GM23338 (cell line): Measurements from ENCODE around the gene GUCA1C. TPM values are rescaled to one million over a fixed set of nuclear protein-coding genes. Genes with fewer than 3 reads are reported as not detected.

Experiments
- ATAC-seq: fragments of 200-7000 bp; cut with Tn5 transposase; 3 replicates; pipeline ENCODE4 v1.9.1; 2020
- DNase-seq: peaks from one replicate; pipeline ENCODE4 v3.0.0-alpha.2; 2015; ENCODE audit warnings: low spot score
- H2AFZ ChIP-seq: fragments of 200-600 bp; sonication (generic); 2 replicates; pipeline ENCODE4 v1.8.0; 2016; ENCODE audit warnings: antibody characterized with exemption, mild to moderate bottlenecking, moderate library complexity
- H3F3A ChIP-seq: fragments of 200-600 bp; sonication (generic); replicated peaks from 2 replicates; pipeline ENCODE4 v1.8.0; 2017; ENCODE audit warnings: antibody characterized with exemption, mixed run types, low read depth
- H3K27ac ChIP-seq: fragments of 200-600 bp; sonication (generic); 2 replicates; pipeline ENCODE4 v1.6.1; 2016; ENCODE audit warnings: low read depth
- H3K27me3 ChIP-seq: fragments of 200-600 bp; sonication (generic); 2 replicates; pipeline ENCODE4 v1.8.0; 2016; ENCODE audit warnings: mild to moderate bottlenecking, mixed run types, moderate library complexity; ENCODE audit not compliant: insufficient read depth
- H3K36me3 ChIP-seq: fragments of 200-600 bp; sonication (generic); 2 replicates; pipeline ENCODE4 v1.8.0; 2016; ENCODE audit warnings: mild to moderate bottlenecking; ENCODE audit not compliant: insufficient read depth
- H3K4me1 ChIP-seq: fragments of 200-600 bp; sonication (generic); 2 replicates; pipeline ENCODE4 v1.8.0; 2016; ENCODE audit warnings: mild to moderate bottlenecking, moderate library complexity; ENCODE audit not compliant: insufficient read depth
- H3K4me2 ChIP-seq: fragments of 200-600 bp; sonication (generic); 2 replicates; pipeline ENCODE4 v1.7.1; 2017; ENCODE audit warnings: mixed run types
- H3K4me3 ChIP-seq: fragments of 200-600 bp; sonication (generic); 2 replicates; pipeline ENCODE4 v1.6.1; 2016; ENCODE audit warnings: mixed run types
- H3K79me2 ChIP-seq: fragments of 200-600 bp; sonication (generic); replicated peaks from 2 replicates; pipeline ENCODE4 v1.8.0; 2017; ENCODE audit warnings: mild to moderate bottlenecking; ENCODE audit not compliant: insufficient read depth
- H3K9me2 ChIP-seq: fragments of 200-600 bp; sonication (generic); 2 replicates; pipeline ENCODE4 v1.8.0; 2017; ENCODE audit not compliant: insufficient read depth
- H4K20me1 ChIP-seq: fragments of 200-600 bp; sonication (generic); replicated peaks from 2 replicates; pipeline ENCODE4 v1.8.0; 2017; ENCODE audit warnings: mild to moderate bottlenecking; ENCODE audit not compliant: insufficient read depth
- H3K27ac Mint-ChIP-seq: 2 replicates; pipeline ENCODE4 v1.8.0; 2020; ENCODE audit warnings: inconsistent platforms, mild to moderate bottlenecking, moderate library complexity, mixed read lengths
- H3K27me3 Mint-ChIP-seq: 3 replicates; pipeline ENCODE4 v1.8.0; 2022; ENCODE audit warnings: low read depth, mild to moderate bottlenecking, moderate library complexity, mixed read lengths, inconsistent platforms; ENCODE audit not compliant: insufficient read depth, poor library complexity
- H3K36me3 Mint-ChIP-seq: 3 replicates; pipeline ENCODE4 v1.8.0; 2021; ENCODE audit warnings: low read depth, mild to moderate bottlenecking, inconsistent platforms, moderate library complexity, mixed read lengths
- H3K4me1 Mint-ChIP-seq: 3 replicates; pipeline ENCODE4 v1.8.0; 2020; ENCODE audit warnings: mild to moderate bottlenecking, inconsistent platforms, mixed read lengths
- H3K4me3 Mint-ChIP-seq: 3 replicates; pipeline ENCODE4 v1.8.0; 2021; ENCODE audit warnings: moderate library complexity, mild to moderate bottlenecking, inconsistent platforms, mixed read lengths
- H3K9me3 Mint-ChIP-seq: 3 replicates; pipeline ENCODE4 v1.8.0; 2020; ENCODE audit warnings: moderate library complexity, mild to moderate bottlenecking, inconsistent platforms, mixed read lengths
- CREB1 ChIP-seq: fragments of 250-450 bp; sonication (Bioruptor Pico); IDR thresholded peaks from 2 replicates; pipeline ENCODE4 v1.5.0; 2020; ENCODE audit warnings: low read depth, mild to moderate bottlenecking, moderate library complexity
- EZH2phosphoT487 ChIP-seq: fragments of 200-600 bp; sonication (generic); IDR thresholded peaks from one replicate; pipeline ENCODE4 v1.8.1; 2018; ENCODE audit warnings: antibody characterized with exemption; ENCODE audit not compliant: unreplicated experiment
- ZNF331 ChIP-seq: fragments of 250-450 bp; sonication (Bioruptor Pico); IDR thresholded peaks from 2 replicates; pipeline ENCODE4 v1.5.0; 2020; ENCODE audit warnings: low read depth, mild to moderate bottlenecking, moderate library complexity
- polyA plus RNA-seq: library from polyadenylated mRNA; unstranded; fragments of >200 nt; fragmentation: Nextera tagmentation; extraction: Ambion mirVana; gene quantifications from 2 replicates; pipeline ENCODE4 v1.2.1, GENCODE V29; 2016
- total RNA-seq: library from RNA; depleted of rRNA; stranded (reverse); fragments of >200 nt; shearing (Covaris generic); gene quantifications from 2 replicates; pipeline ENCODE4 v1.2.3, GENCODE V29; 2014
- TF ChIP-seq, protein P1 (sequence below), 2 experiments: fragments of 200-600 bp in 1 of 2; sonication (generic) in 1 of 2; conservative IDR thresholded peaks; 2 replicates each; pipeline versions ENCODE4 v1.5.1 to v1.6.1; 2016 to 2017; ENCODE audit warnings: antibody characterized with exemption in 2 of 2, low read depth in 2 of 2, mild to moderate bottlenecking in 2 of 2, moderate library complexity in 1 of 2
- TF ChIP-seq, protein P2 (sequence below): IDR thresholded peaks from 2 replicates; pipeline ENCODE4 v1.6.1; 2016; ENCODE audit warnings: antibody characterized with exemption
- TF ChIP-seq, protein P3 (sequence below): fragments of 250-450 bp; sonication (Bioruptor Pico); IDR thresholded peaks from 2 replicates; pipeline ENCODE4 v1.5.0; 2020; ENCODE audit warnings: mild to moderate bottlenecking, moderate library complexity

Gene GUCA1C
- total and polyA plus RNA-seq, 2 experiments from 2014 or later = not detected

DNA sequence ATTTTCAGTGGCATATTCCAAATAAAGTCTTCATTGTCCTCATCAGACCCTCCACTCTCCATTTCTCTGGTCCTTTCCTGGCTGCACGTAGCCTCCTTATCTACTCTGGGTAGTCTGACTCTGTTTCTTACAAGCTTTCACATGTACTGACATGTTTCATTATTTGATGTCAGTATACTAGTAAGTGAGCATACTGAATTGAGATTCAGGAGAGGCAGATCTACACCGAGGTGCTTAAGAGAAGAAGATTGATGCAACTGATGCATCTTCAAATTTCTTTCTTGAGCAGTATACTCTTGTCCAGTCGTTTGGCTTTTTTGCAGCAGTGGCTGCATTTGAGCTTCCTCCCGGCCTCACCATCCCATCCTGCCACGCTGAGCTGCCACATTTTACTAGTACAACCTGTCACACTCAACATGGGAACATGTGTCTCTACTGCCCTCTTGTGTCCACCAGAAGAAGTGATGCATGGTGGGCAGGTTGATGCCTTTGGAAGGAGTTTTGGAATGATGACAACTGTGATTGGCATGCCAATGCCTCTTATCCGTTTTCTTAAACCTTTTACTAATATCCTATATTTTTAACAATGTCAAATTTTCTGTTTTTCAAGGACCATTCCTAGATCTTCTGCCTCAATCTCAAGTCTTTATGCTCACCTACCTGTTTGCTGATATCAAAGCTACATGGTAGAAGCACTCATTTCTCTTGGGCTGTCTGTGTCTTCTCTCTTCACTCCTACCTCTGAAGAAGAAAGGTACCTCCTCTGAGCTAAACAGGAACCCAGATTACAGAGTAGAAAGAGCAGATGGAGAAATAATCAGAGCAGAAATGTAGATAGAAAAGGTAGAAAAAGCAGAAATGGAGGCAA, 38.7 kb downstream of the GUCA1C start:
- Histone ChIP-seq H3K27me3 (no peaks in the 10 kb centered on the region), H3K9me2 (no peaks in the 10 kb centered on the region), H2AFZ (peak overlapping the region; percentile 61), H3K4me3 (no peak overlapping the region), H3K4me1 (no peaks in the 10 kb centered on the region), H3F3A (no peaks in the 10 kb centered on the region), H3K36me3 (no peaks in the 10 kb centered on the region), H3K4me2 (no peak overlapping the region), H4K20me1 (no peaks in the 10 kb centered on the region), H3K27ac (no peak overlapping the region), H3K79me2 (no peaks in the 10 kb centered on the region)
- Mint-ChIP-seq H3K4me3 (no peak overlapping the region), H3K4me1 (peaks cover 2% of the 10 kb centered on the region; the same call in 2 of the 3 replicates), H3K27me3 (peaks cover 7% of the 10 kb centered on the region), H3K27ac (no peak overlapping the region), H3K9me3 (no peaks in the 10 kb centered on the region; the same call in 2 of the 3 replicates), H3K36me3 (no peaks in the 10 kb centered on the region)
- TF ChIP-seq, protein P1, sequence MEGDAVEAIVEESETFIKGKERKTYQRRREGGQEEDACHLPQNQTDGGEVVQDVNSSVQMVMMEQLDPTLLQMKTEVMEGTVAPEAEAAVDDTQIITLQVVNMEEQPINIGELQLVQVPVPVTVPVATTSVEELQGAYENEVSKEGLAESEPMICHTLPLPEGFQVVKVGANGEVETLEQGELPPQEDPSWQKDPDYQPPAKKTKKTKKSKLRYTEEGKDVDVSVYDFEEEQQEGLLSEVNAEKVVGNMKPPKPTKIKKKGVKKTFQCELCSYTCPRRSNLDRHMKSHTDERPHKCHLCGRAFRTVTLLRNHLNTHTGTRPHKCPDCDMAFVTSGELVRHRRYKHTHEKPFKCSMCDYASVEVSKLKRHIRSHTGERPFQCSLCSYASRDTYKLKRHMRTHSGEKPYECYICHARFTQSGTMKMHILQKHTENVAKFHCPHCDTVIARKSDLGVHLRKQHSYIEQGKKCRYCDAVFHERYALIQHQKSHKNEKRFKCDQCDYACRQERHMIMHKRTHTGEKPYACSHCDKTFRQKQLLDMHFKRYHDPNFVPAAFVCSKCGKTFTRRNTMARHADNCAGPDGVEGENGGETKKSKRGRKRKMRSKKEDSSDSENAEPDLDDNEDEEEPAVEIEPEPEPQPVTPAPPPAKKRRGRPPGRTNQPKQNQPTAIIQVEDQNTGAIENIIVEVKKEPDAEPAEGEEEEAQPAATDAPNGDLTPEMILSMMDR (conservative IDR thresholded peaks at IDR 0.05; ENCODE audit: low read depth in 2 of 2) = peak; percentile 83 to 99
- 0 out of 2 replicates have a peak, but pooled peaks have one; percentile 35 for TF ChIP-seq CREB1 (CRISPR knock-in tag)
- TF ChIP-seq, protein P2, sequence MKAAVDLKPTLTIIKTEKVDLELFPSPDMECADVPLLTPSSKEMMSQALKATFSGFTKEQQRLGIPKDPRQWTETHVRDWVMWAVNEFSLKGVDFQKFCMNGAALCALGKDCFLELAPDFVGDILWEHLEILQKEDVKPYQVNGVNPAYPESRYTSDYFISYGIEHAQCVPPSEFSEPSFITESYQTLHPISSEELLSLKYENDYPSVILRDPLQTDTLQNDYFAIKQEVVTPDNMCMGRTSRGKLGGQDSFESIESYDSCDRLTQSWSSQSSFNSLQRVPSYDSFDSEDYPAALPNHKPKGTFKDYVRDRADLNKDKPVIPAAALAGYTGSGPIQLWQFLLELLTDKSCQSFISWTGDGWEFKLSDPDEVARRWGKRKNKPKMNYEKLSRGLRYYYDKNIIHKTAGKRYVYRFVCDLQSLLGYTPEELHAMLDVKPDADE = no peak
- DNase-seq (peak; percentile 83), ATAC-seq (peak; percentile 98)

DNA sequence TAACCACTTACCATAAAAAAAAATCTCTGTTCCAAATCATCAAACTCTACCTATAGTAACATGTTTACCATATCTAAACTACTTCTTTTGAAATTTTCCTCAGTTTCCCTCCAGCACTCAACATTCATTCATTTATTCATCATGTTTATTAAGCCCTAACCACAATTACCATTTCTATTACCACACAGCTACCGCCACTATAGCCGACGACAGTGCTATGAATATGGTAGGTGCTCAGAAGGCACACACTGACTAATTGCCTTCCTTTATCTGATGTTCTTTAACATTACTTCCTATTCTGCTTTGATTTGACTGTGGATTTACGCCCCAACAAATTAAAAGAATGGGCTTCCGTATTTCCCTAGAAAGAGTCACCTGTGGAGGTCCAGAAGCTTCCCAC, 43.9 kb downstream of the GUCA1C start:
- no peaks in the 10 kb centered on the region for H3F3A ChIP-seq
- no peak overlapping the region for H3K27ac ChIP-seq
- no peak for DNase-seq
- TF ChIP-seq, protein P1 (conservative IDR thresholded peaks at IDR 0.05; ENCODE audit: low read depth in 2 of 2) = no peak
- no peak for TF ChIP-seq ZNF331 (CRISPR knock-in tag)
- TF ChIP-seq, protein P3, sequence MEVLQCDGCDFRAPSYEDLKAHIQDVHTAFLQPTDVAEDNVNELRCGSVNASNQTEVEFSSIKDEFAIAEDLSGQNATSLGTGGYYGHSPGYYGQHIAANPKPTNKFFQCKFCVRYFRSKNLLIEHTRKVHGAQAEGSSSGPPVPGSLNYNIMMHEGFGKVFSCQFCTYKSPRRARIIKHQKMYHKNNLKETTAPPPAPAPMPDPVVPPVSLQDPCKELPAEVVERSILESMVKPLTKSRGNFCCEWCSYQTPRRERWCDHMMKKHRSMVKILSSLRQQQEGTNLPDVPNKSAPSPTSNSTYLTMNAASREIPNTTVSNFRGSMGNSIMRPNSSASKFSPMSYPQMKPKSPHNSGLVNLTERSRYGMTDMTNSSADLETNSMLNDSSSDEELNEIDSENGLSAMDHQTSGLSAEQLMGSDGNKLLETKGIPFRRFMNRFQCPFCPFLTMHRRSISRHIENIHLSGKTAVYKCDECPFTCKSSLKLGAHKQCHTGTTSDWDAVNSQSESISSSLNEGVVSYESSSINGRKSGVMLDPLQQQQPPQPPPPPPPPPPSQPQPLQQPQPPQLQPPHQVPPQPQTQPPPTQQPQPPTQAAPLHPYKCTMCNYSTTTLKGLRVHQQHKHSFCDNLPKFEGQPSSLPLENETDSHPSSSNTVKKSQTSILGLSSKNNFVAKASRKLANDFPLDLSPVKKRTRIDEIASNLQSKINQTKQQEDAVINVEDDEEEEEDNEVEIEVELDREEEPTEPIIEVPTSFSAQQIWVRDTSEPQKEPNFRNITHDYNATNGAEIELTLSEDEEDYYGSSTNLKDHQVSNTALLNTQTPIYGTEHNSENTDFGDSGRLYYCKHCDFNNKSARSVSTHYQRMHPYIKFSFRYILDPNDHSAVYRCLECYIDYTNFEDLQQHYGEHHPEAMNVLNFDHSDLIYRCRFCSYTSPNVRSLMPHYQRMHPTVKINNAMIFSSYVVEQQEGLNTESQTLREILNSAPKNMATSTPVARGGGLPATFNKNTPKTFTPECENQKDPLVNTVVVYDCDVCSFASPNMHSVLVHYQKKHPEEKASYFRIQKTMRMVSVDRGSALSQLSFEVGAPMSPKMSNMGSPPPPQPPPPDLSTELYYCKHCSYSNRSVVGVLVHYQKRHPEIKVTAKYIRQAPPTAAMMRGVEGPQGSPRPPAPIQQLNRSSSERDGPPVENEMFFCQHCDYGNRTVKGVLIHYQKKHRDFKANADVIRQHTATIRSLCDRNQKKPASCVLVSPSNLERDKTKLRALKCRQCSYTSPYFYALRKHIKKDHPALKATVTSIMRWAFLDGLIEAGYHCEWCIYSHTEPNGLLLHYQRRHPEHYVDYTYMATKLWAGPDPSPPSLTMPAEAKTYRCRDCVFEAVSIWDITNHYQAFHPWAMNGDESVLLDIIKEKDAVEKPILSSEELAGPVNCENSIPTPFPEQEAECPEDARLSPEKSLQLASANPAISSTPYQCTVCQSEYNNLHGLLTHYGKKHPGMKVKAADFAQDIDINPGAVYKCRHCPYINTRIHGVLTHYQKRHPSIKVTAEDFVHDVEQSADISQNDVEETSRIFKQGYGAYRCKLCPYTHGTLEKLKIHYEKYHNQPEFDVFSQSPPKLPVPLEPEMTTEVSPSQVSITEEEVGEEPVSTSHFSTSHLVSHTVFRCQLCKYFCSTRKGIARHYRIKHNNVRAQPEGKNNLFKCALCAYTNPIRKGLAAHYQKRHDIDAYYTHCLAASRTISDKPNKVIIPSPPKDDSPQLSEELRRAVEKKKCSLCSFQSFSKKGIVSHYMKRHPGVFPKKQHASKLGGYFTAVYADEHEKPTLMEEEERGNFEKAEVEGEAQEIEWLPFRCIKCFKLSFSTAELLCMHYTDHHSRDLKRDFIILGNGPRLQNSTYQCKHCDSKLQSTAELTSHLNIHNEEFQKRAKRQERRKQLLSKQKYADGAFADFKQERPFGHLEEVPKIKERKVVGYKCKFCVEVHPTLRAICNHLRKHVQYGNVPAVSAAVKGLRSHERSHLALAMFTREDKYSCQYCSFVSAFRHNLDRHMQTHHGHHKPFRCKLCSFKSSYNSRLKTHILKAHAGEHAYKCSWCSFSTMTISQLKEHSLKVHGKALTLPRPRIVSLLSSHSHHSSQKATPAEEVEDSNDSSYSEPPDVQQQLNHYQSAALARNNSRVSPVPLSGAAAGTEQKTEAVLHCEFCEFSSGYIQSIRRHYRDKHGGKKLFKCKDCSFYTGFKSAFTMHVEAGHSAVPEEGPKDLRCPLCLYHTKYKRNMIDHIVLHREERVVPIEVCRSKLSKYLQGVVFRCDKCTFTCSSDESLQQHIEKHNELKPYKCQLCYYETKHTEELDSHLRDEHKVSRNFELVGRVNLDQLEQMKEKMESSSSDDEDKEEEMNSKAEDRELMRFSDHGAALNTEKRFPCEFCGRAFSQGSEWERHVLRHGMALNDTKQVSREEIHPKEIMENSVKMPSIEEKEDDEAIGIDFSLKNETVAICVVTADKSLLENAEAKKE (CRISPR knock-in tag) = no peak
- TF ChIP-seq CREB1 (CRISPR knock-in tag) = no peak
- TF ChIP-seq EZH2phosphoT487 = no peak

More for the DNA sequence above, 43.9 kb downstream of the GUCA1C start:
- H3K4me3 ChIP-seq = no peak overlapping the region
- no peaks in the 10 kb centered on the region for H4K20me1 ChIP-seq
- H2AFZ ChIP-seq = no peak overlapping the region
- Mint-ChIP-seq H3K27me3 (peaks cover 4% of the 10 kb centered on the region), H3K27ac (no peak overlapping the region), H3K9me3 (no peaks in the 10 kb centered on the region; the same call in 2 of the 3 replicates), H3K4me3 (no peak overlapping the region), H3K4me1 (peaks cover 2% of the 10 kb centered on the region; the same call in 2 of the 3 replicates), H3K36me3 (no peaks in the 10 kb centered on the region)
- no peaks in the 10 kb centered on the region for H3K27me3 ChIP-seq
- no peaks in the 10 kb centered on the region for H3K4me1 ChIP-seq
- no peaks in the 10 kb centered on the region for H3K36me3 ChIP-seq
- H3K9me2 ChIP-seq = no peaks in the 10 kb centered on the region
- H3K4me2 ChIP-seq = no peak overlapping the region
- no peaks in the 10 kb centered on the region for H3K79me2 ChIP-seq
- no peak for ATAC-seq
